ENCODE measurements around the gene STUM. TPM values are rescaled to one million over a fixed set of nuclear protein-coding genes. Genes with fewer than 3 reads are reported as not detected.

Gene STUM
- total RNA-seq, 1 experiment from 2014 or later, result 0.03 TPM

GRCh38 chr1:226588484-226588883, 39.9 kb downstream of the STUM start:
- ChIA-PET POLR2A (no interaction called here), CTCF (no interaction called here)
- TF ChIP-seq POLR2AphosphoS5 (IDR thresholded peaks at IDR 0.05; ENCODE audit: low read depth, low read length), result no peak
- no peak for TF ChIP-seq CTCF (IDR thresholded peaks at IDR 0.05)
- TF ChIP-seq TCF7L2 (IDR thresholded peaks at IDR 0.05; ENCODE audit: low read depth, low read length), result no peak
- TF ChIP-seq SIN3A (IDR thresholded peaks at IDR 0.05; ENCODE audit: borderline replicate concordance, insufficient read depth, low read depth, low read length), result no peak
- no peak for TF ChIP-seq REST (IDR thresholded peaks at IDR 0.05; ENCODE audit: insufficient read depth in 1 of 2, low read depth in 2 of 2, low read length in 1 of 2)
- no TSS peak for BruUV-seq (replicated peaks)
- DNase-seq (ENCODE audit: low read depth, low spot score), result no peak
- Histone ChIP-seq H3K27ac (ENCODE audit: low read length) (no peak overlapping the region), H3K27me3 (ENCODE audit: control insufficient read depth, insufficient read depth, low read length) (peaks cover 1% of the 10 kb centered on the region), H3K4me1 (ENCODE audit: control insufficient read depth, insufficient read depth, low read length) (no peaks in the 10 kb centered on the region), H3K9me3 (ENCODE audit: control insufficient read depth, insufficient read depth, low read depth, low read length) (no peaks in the 10 kb centered on the region), H3K36me3 (ENCODE audit: control insufficient read depth, insufficient read depth, low read length) (no peaks in the 10 kb centered on the region), H3K4me3 (ENCODE audit: low read depth in 2 of 2, low read length in 2 of 2) (no peak overlapping the region)
- no peak for ATAC-seq
- in situ Hi-C loops (cut with HindIII; ENCODE audit: low pct_unique_long_range_greater_than_20kb, low sequenced_read_pairs) (no loop called here), intact Hi-C loops (cut with micrococcal nuclease; ENCODE audit: unreplicated experiment) (no loop called here)

GRCh38 chr1:226589008-226589733, 40.6 kb downstream of the STUM start:
- Histone ChIP-seq H3K27me3 (ENCODE audit: control insufficient read depth, insufficient read depth, low read length) (no peaks in the 10 kb centered on the region; the same call in none of the 2 replicates), H3K9me3 (ENCODE audit: control insufficient read depth, insufficient read depth, low read depth, low read length) (no peaks in the 10 kb centered on the region), H3K27ac (ENCODE audit: low read length) (no peak overlapping the region), H3K36me3 (ENCODE audit: control insufficient read depth, insufficient read depth, low read length) (no peaks in the 10 kb centered on the region), H3K4me1 (ENCODE audit: control insufficient read depth, insufficient read depth, low read length) (no peaks in the 10 kb centered on the region), H3K4me3 (ENCODE audit: low read depth in 2 of 2, low read length in 2 of 2) (no peak overlapping the region)
- intact Hi-C loops (cut with micrococcal nuclease; ENCODE audit: unreplicated experiment) (no loop called here), in situ Hi-C loops (cut with HindIII; ENCODE audit: low pct_unique_long_range_greater_than_20kb, low sequenced_read_pairs) (no loop called here)
- POLR2A ChIA-PET, result no interaction called here
- CTCF ChIA-PET, result no interaction called here
- no peak for DNase-seq (ENCODE audit: low read depth, low spot score)
- ATAC-seq, result no peak
- TF ChIP-seq CTCF (IDR thresholded peaks at IDR 0.05), result no peak
- TF ChIP-seq REST (IDR thresholded peaks at IDR 0.05; ENCODE audit: insufficient read depth in 1 of 2, low read depth in 2 of 2, low read length in 1 of 2), result no peak
- no TSS peak for BruUV-seq (replicated peaks)

Measured in Panc1 (cell line).